ENCODE measurements around the gene TMEM204.

TMEM204 gene

DNA sequence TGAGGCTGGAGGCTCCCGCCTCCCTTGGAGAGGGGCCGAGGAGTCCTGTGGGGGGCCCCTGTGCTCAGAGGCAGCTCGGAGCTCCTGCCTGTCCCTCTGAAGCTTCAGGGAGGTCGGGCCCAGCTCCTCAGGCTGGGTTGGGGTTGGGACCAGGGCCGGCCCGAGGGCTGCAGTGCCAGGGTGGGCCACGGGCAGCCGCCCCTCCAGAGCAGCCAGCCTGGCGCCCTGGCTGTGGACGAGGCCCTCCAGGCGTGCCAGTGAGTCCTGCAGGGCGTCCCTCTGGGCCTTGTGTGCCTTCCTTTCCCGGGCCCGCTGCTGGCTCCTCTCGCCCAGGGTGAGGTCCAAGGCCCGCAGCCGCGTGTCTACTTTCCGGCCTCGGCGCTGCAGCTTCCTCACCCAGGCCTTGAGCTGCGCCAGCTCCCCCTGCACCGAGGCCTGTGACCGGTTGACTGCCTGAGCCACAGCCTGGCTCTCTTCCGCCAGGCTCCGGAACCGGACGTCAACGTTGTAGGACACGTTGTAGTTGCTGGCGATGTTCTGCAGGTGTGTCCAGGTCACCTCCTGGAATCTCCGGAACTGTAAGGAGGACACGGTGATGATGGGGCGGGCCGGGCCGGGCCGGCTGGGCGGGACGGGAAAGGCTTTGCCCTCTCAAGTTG is 45.9 kb upstream of the TMEM204 start:
- H3K9me3 ChIP-seq (ENCODE audit: control insufficient read depth, insufficient read depth, low read length) = no peaks in the 10 kb centered on the region
- no peaks in the 10 kb centered on the region for H3K36me3 ChIP-seq (ENCODE audit: control insufficient read depth, low read length)
- H3K79me2 ChIP-seq (ENCODE audit: control insufficient read depth, low read length) = peaks cover 3% of the 10 kb centered on the region
- TF ChIP-seq, protein P1, sequence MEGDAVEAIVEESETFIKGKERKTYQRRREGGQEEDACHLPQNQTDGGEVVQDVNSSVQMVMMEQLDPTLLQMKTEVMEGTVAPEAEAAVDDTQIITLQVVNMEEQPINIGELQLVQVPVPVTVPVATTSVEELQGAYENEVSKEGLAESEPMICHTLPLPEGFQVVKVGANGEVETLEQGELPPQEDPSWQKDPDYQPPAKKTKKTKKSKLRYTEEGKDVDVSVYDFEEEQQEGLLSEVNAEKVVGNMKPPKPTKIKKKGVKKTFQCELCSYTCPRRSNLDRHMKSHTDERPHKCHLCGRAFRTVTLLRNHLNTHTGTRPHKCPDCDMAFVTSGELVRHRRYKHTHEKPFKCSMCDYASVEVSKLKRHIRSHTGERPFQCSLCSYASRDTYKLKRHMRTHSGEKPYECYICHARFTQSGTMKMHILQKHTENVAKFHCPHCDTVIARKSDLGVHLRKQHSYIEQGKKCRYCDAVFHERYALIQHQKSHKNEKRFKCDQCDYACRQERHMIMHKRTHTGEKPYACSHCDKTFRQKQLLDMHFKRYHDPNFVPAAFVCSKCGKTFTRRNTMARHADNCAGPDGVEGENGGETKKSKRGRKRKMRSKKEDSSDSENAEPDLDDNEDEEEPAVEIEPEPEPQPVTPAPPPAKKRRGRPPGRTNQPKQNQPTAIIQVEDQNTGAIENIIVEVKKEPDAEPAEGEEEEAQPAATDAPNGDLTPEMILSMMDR (IDR thresholded peaks at IDR 0.05; ENCODE audit: low read depth, low read length, poor library complexity, severe bottlenecking) = no peak
- no peak for TF ChIP-seq EZH2phosphoT487 (IDR thresholded peaks at IDR 0.05; ENCODE audit: borderline replicate concordance, low read length)
- no peak overlapping the region for H3K4me3 ChIP-seq (ENCODE audit: low read length)
- no peaks in the 10 kb centered on the region for H3K9me2 ChIP-seq (replicated peaks; ENCODE audit: control insufficient read depth, low read length)
- H4K20me1 ChIP-seq (ENCODE audit: control insufficient read depth, insufficient read depth, low read depth, low read length) = no peaks in the 10 kb centered on the region
- peaks cover 5% of the 10 kb centered on the region for H3K4me1 ChIP-seq (ENCODE audit: control insufficient read depth, low read length)
- H3K27me3 ChIP-seq (ENCODE audit: control insufficient read depth, low read length) = peaks cover 20% of the 10 kb centered on the region
- H3K4me2 ChIP-seq (ENCODE audit: low read length) = no peak overlapping the region
- H3K27ac ChIP-seq (ENCODE audit: low read depth, low read length) = no peak overlapping the region
- H3F3A ChIP-seq (ENCODE audit: control insufficient read depth, insufficient read depth) = no peaks in the 10 kb centered on the region

DNA sequence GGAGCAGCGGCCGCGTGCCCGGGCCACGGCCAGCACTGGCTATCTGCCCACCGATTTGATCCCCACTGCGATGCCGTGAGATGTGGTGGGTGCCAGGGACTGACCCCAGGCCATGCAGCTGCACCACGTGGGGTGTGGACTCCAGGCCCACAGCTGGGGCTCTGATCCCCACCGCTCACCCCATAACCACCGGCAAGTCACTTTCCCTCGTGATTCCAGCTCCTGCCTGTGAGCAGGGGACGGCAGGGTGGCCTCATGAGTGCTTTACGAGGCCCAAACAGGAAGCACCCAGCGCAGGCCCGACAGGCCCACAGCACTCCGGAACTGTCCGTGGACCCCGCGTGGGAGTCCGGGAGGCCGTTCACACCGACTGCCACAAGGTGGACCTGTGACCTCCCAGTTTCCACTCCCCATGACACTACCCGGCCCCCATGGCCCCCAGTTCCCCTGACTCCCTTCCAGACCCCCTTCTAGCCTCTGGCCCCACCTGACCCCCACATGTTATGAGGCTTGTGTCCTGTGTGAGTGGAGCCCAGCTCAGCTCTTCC is 45.3 kb upstream of the TMEM204 start:
- Histone ChIP-seq H3K27me3 (ENCODE audit: control insufficient read depth, low read length) (peaks cover 14% of the 10 kb centered on the region), H3K27ac (ENCODE audit: low read depth, low read length) (no peak overlapping the region), H3F3A (ENCODE audit: control insufficient read depth, insufficient read depth) (no peaks in the 10 kb centered on the region), H3K9me2 (replicated peaks; ENCODE audit: control insufficient read depth, low read length) (no peaks in the 10 kb centered on the region), H3K79me2 (ENCODE audit: control insufficient read depth, low read length) (peaks cover 5% of the 10 kb centered on the region), H3K4me3 (ENCODE audit: low read length) (no peak overlapping the region), H4K20me1 (ENCODE audit: control insufficient read depth, insufficient read depth, low read depth, low read length) (no peaks in the 10 kb centered on the region), H3K9me3 (ENCODE audit: control insufficient read depth, insufficient read depth, low read length) (no peaks in the 10 kb centered on the region), H3K4me1 (ENCODE audit: control insufficient read depth, low read length) (peaks cover 10% of the 10 kb centered on the region), H3K36me3 (ENCODE audit: control insufficient read depth, low read length) (no peaks in the 10 kb centered on the region), H3K4me2 (ENCODE audit: low read length) (no peak overlapping the region)
- TF ChIP-seq, protein P1 (IDR thresholded peaks at IDR 0.05; ENCODE audit: low read depth, low read length, poor library complexity, severe bottlenecking) = no peak
- TF ChIP-seq EZH2phosphoT487 (IDR thresholded peaks at IDR 0.05; ENCODE audit: borderline replicate concordance, low read length) = no peak

DNA sequence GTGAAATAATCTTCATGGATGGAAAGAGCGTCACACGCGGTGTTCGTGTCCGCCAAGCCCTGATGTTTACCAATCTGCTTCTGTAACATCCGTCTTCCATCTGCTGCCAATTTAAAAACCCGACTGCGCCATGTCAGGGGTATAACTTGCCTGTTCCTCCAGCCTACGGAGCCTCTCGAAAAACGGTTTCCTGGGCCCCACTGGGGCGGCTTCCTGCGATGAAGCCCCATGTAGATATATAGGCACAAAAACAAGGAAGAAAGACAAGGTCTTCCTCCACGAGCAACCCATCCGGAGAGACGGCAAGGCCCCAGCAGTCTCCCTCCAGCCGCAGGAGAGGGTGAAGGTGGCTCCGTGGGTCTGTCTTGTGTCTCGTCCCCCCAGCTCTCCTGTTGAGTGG is 44.8 kb upstream of the TMEM204 start, which contains the start of gene PTX4:
PTX4 (minus strand) TSS at position 326 of the 400 bp plus-strand sequence; CDS start at position 291, 35 bp downstream.
- Histone ChIP-seq H3K4me3 (ENCODE audit: low read length) (no peak within 1 kb of the TSS), H3F3A (ENCODE audit: control insufficient read depth, insufficient read depth) (no peaks in the 10 kb centered on the region), H3K4me1 (ENCODE audit: control insufficient read depth, low read length) (peaks cover 10% of the 10 kb centered on the region), H3K9me2 (replicated peaks; ENCODE audit: control insufficient read depth, low read length) (no peaks in the 10 kb centered on the region), H3K36me3 (ENCODE audit: control insufficient read depth, low read length) (no peaks in the 10 kb centered on the region; the same call in 1 of the 2 replicates), H3K4me2 (ENCODE audit: low read length) (no peak within 1 kb of the TSS), H3K27me3 (ENCODE audit: control insufficient read depth, low read length) (peaks cover 9% of the 10 kb centered on the region), H3K27ac (ENCODE audit: low read depth, low read length) (no peak within 1 kb of the TSS), H3K79me2 (ENCODE audit: control insufficient read depth, low read length) (peaks cover 9% of the 10 kb centered on the region), H3K9me3 (ENCODE audit: control insufficient read depth, insufficient read depth, low read length) (no peaks in the 10 kb centered on the region), H4K20me1 (ENCODE audit: control insufficient read depth, insufficient read depth, low read depth, low read length) (no peaks in the 10 kb centered on the region)
- TF ChIP-seq, protein P1 (IDR thresholded peaks at IDR 0.05; ENCODE audit: low read depth, low read length, poor library complexity, severe bottlenecking) = no peak
- no peak for TF ChIP-seq EZH2phosphoT487 (IDR thresholded peaks at IDR 0.05; ENCODE audit: borderline replicate concordance, low read length)
